Transverse colon (tissue), 4 donors: Measurements from ENCODE around the gene TRDN. TPM values are rescaled to one million over a fixed set of nuclear protein-coding genes. Genes with fewer than 3 reads are reported as not detected.

Experiments
- DNase-seq: peaks from one replicate; pipeline ENCODE4 v3.0.0-alpha.2; 2019
- H3K27ac ChIP-seq, 4 donors: fragments of 200-600 bp; sonication (generic); 2 replicates each; pipeline ENCODE4 v1.5.1; 2016 to 2018; ENCODE audit warnings: inconsistent platforms in 4 of 4
- H3K27me3 ChIP-seq: fragments of 200-600 bp; sonication (generic); 2 replicates; pipeline ENCODE4 v1.5.1; 2017; ENCODE audit warnings: inconsistent platforms
- H3K36me3 ChIP-seq, 4 donors: fragments of 200-600 bp; sonication (generic); 2 replicates each; pipeline ENCODE4 v1.5.1; 2017 to 2019; ENCODE audit warnings: inconsistent platforms in 4 of 4
- H3K4me1 ChIP-seq, 4 donors: fragments of 200-600 bp; sonication (generic); 2 replicates each; pipeline ENCODE4 v1.5.1; 2017 to 2020; ENCODE audit warnings: inconsistent platforms in 4 of 4
- H3K4me3 ChIP-seq, 4 donors: fragments of 200-600 bp; sonication (generic); 1 replicate in 1 of 4; 2 replicates in 3 of 4; pipeline versions ENCODE4 v1.5.1 to v1.6.1; 2017 to 2019; ENCODE audit warnings: inconsistent platforms in 4 of 4
- H3K9me3 ChIP-seq, 2 donors: fragments of 200-600 bp; sonication (generic); 2 replicates each; pipeline ENCODE4 v1.5.1; 2017 to 2019; ENCODE audit warnings: inconsistent platforms in 2 of 2
- EP300 ChIP-seq: sonication (generic); formaldehyde crosslinking; IDR thresholded peaks from one replicate; pipeline ENCODE4 v1.6.1; 2017; ENCODE audit warnings: antibody characterized with exemption, low read depth
- POLR2A ChIP-seq: fragments of 450-650 bp; IDR thresholded peaks from one replicate; pipeline ENCODE4 v1.6.1; 2016; ENCODE audit warnings: antibody characterized with exemption, mild to moderate bottlenecking, moderate library complexity
- POLR2AphosphoS5 ChIP-seq, 3 donors: sonication (generic); formaldehyde crosslinking; IDR thresholded peaks; one replicate each; pipeline ENCODE4 v1.6.1; 2016; ENCODE audit warnings: antibody characterized with exemption in 3 of 3
- WGBS, 2 donors: methylation state at CpG; one replicate each; pipeline ENCODE4 v1.1.5; 2018; ENCODE audit warnings: low coverage in 1 of 2; 5-methylcytosine and 5-hydroxymethylcytosine counted together
- in situ Hi-C, 4 donors: fragments of 200-750 bp; cut with MboI; loops; one replicate each; pipeline versions ENCODE4 v1.15.0 to v1.15.1; 2017; ENCODE audit warnings: low sequenced_read_pairs in 3 of 4, low pct_ligation_motif_present in 1 of 4, low pct_unique_long_range_greater_than_20kb in 1 of 4
- intact Hi-C: fragments of 100-400 bp; cut with DNase I; formaldehyde crosslinking; loops from one replicate; pipeline ENCODE4 v1.15.1; 2023; ENCODE audit warnings: low total_unique reads
- total RNA-seq, 4 donors: library from RNA; depleted of rRNA; stranded (reverse); fragments of >200 nt; gene quantifications; one replicate each; pipeline ENCODE4 v1.1.0, GENCODE V29; 2016
- TF ChIP-seq, protein P1 (sequence below), 5 experiments: fragments of 200-600 bp in 3 of 5; fragments of 450-650 bp in 2 of 5; sonication (generic) in 3 of 5; IDR thresholded peaks; 1 replicate in 2 of 5; 2 replicates in 3 of 5; pipeline ENCODE4 v1.5.1; 2016 to 2017; ENCODE audit warnings: antibody characterized with exemption in 5 of 5, inconsistent platforms in 3 of 5, mild to moderate bottlenecking in 2 of 5, moderate library complexity in 1 of 5

The TRDN gene
- total RNA-seq, 4 donors from 2014 or later: 0.14 TPM; not detected in 3

DNA sequence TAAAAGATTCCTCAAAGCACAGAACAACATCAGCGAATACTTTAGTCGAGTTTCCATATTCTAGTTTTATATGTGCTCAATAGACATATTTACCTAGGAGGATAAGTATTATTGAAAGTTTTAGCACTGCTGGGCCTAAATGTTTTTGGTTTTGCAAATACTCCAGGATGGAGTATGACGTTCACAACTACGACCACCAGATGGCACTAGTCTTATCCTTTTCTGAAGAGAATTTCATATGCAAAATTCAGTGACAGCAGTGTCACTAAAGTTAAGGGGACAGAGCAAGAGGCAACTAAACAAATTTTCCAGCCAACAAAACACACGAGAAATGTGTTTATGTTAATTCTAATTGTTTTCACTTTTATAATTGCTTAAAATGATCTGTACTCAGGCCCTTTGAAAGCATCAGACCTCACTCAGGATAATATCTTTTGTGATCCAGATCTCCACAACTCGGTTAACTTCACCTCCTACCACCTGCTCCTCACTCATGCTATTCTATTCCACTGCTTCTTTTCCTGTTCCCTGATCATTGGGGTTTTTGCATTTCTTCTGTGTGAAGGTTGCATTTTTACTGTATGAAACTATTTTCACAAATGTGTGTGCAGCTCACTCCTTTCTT lies 220.8 kb downstream of the TRDN start:
- no peak overlapping the region for H3K4me3 ChIP-seq
- H3K9me3 ChIP-seq: no peaks in the 10 kb centered on the region
- no peaks in the 10 kb centered on the region for H3K27me3 ChIP-seq
- H3K4me1 ChIP-seq: no peaks in the 10 kb centered on the region
- H3K36me3 ChIP-seq: no peaks in the 10 kb centered on the region
- TF ChIP-seq POLR2A: no peak
- TF ChIP-seq, protein P1, sequence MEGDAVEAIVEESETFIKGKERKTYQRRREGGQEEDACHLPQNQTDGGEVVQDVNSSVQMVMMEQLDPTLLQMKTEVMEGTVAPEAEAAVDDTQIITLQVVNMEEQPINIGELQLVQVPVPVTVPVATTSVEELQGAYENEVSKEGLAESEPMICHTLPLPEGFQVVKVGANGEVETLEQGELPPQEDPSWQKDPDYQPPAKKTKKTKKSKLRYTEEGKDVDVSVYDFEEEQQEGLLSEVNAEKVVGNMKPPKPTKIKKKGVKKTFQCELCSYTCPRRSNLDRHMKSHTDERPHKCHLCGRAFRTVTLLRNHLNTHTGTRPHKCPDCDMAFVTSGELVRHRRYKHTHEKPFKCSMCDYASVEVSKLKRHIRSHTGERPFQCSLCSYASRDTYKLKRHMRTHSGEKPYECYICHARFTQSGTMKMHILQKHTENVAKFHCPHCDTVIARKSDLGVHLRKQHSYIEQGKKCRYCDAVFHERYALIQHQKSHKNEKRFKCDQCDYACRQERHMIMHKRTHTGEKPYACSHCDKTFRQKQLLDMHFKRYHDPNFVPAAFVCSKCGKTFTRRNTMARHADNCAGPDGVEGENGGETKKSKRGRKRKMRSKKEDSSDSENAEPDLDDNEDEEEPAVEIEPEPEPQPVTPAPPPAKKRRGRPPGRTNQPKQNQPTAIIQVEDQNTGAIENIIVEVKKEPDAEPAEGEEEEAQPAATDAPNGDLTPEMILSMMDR (IDR thresholded peaks at IDR 0.05): peak; percentile 25 to 63 (median 62)
- peak; percentile 13 for DNase-seq
- WGBS, 2 donors: 11 to 13% methylated on average over 6 of the region's 6 CpGs
- no peak overlapping the region for H3K27ac ChIP-seq
- intact Hi-C loops: no loop called here
- in situ Hi-C loops: loop anchor here in 3 of 4 donors (10.0 to 25.0 kb wide), 2 partner anchors 296 to 299 kb away; no protein-coding TSS in a partner anchor

- Histone ChIP-seq H3K4me1 (no peaks in the 10 kb centered on the region), H3K36me3 (no peaks in the 10 kb centered on the region), H3K9me3 (no peaks in the 10 kb centered on the region), H3K27ac (no peak overlapping the region), H3K4me3 (no peak overlapping the region), H3K27me3 (no peaks in the 10 kb centered on the region)
- intact Hi-C loops (no loop called here), in situ Hi-C loops (loop anchor here in 2 of 4 donors (25.0 kb wide), 1 partner anchor 307 kb away; no protein-coding TSS in a partner anchor)
- TF ChIP-seq POLR2AphosphoS5 (IDR thresholded peaks at IDR 0.05): no peak
- no peak for TF ChIP-seq POLR2A
- no peak for TF ChIP-seq EP300
- TF ChIP-seq, protein P1 (IDR thresholded peaks at IDR 0.05): no peak
- 74 to 92% methylated on average over 1 of the region's 1 CpG for WGBS, 2 donors
- no peak for DNase-seq
Measured at GRCh38 chr6:123404975-123405374, 231.8 kb downstream of the TRDN start.

DNA sequence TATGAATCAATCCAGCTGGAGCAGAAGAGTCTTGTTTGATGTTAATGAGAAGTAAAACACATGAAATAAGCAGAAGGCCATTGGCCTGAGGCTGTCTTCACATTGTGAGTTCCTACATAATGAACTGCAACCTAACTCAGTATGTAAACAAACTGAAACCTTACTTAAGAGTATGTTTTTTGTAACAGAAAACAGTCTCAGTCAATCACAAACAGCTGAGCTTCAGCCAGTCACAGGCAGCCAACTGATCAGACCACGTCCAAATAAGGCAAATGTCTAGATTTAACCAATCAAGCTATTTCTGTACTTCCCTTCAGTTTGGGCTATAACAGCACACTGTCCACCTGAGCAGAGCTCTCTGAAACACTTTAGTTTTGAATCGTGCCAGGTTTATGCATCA lies 234.7 kb downstream of the TRDN start:
- Histone ChIP-seq H3K27ac (no peak overlapping the region), H3K9me3 (no peaks in the 10 kb centered on the region), H3K36me3 (no peaks in the 10 kb centered on the region), H3K4me3 (no peak overlapping the region), H3K4me1 (no peaks in the 10 kb centered on the region), H3K27me3 (no peaks in the 10 kb centered on the region)
- 44% methylated on average over 2 of the region's 2 CpGs; no CpG with 5 or more reads in 1 of the 2 donors for WGBS, 2 donors
- no peak for DNase-seq
- in situ Hi-C loops (loop anchor here in 2 of 4 donors (25.0 kb wide), 1 partner anchor 310 kb away; no protein-coding TSS in a partner anchor), intact Hi-C loops (no loop called here)
- TF ChIP-seq POLR2AphosphoS5 (IDR thresholded peaks at IDR 0.05) (no peak), EP300 (no peak), POLR2A (no peak)
- TF ChIP-seq, protein P1 (IDR thresholded peaks at IDR 0.05): no peak

- Histone ChIP-seq H3K4me1 (no peaks in the 10 kb centered on the region), H3K4me3 (no peak overlapping the region), H3K27ac (no peak overlapping the region), H3K9me3 (no peaks in the 10 kb centered on the region), H3K36me3 (no peaks in the 10 kb centered on the region), H3K27me3 (no peaks in the 10 kb centered on the region)
- 76 to 82% methylated on average over 6 to 12 of the region's 12 CpGs for WGBS, 2 donors
- in situ Hi-C loops: no loop called here
- no peak for DNase-seq
- intact Hi-C loops: no loop called here
- TF ChIP-seq EP300: no peak
- TF ChIP-seq, protein P1 (IDR thresholded peaks at IDR 0.05): no peak
- TF ChIP-seq POLR2AphosphoS5 (IDR thresholded peaks at IDR 0.05): no peak
- TF ChIP-seq POLR2A: no peak
Measured at GRCh38 chr6:123398072-123398471, 238.7 kb downstream of the TRDN start.
